GM23338 (cell line): ENCODE measurements around the gene NFKBIA. TPM values are rescaled to one million over a fixed set of nuclear protein-coding genes. Genes with fewer than 3 reads are reported as not detected.

Experiments
- ATAC-seq: fragments of 200-7000 bp; cut with Tn5 transposase; 3 replicates; pipeline ENCODE4 v1.9.1; 2020
- DNase-seq: peaks from one replicate; pipeline ENCODE4 v3.0.0-alpha.2; 2015; ENCODE audit warnings: low spot score
- H2AFZ ChIP-seq: fragments of 200-600 bp; sonication (generic); 2 replicates; pipeline ENCODE4 v1.8.0; 2016; ENCODE audit warnings: antibody characterized with exemption, mild to moderate bottlenecking, moderate library complexity
- H3F3A ChIP-seq: fragments of 200-600 bp; sonication (generic); replicated peaks from 2 replicates; pipeline ENCODE4 v1.8.0; 2017; ENCODE audit warnings: antibody characterized with exemption, mixed run types, low read depth
- H3K27ac ChIP-seq: fragments of 200-600 bp; sonication (generic); 2 replicates; pipeline ENCODE4 v1.6.1; 2016; ENCODE audit warnings: low read depth
- H3K27me3 ChIP-seq: fragments of 200-600 bp; sonication (generic); 2 replicates; pipeline ENCODE4 v1.8.0; 2016; ENCODE audit warnings: mild to moderate bottlenecking, mixed run types, moderate library complexity; ENCODE audit not compliant: insufficient read depth
- H3K36me3 ChIP-seq: fragments of 200-600 bp; sonication (generic); 2 replicates; pipeline ENCODE4 v1.8.0; 2016; ENCODE audit warnings: mild to moderate bottlenecking; ENCODE audit not compliant: insufficient read depth
- H3K4me1 ChIP-seq: fragments of 200-600 bp; sonication (generic); 2 replicates; pipeline ENCODE4 v1.8.0; 2016; ENCODE audit warnings: mild to moderate bottlenecking, moderate library complexity; ENCODE audit not compliant: insufficient read depth
- H3K4me2 ChIP-seq: fragments of 200-600 bp; sonication (generic); 2 replicates; pipeline ENCODE4 v1.7.1; 2017; ENCODE audit warnings: mixed run types
- H3K4me3 ChIP-seq: fragments of 200-600 bp; sonication (generic); 2 replicates; pipeline ENCODE4 v1.6.1; 2016; ENCODE audit warnings: mixed run types
- H3K79me2 ChIP-seq: fragments of 200-600 bp; sonication (generic); replicated peaks from 2 replicates; pipeline ENCODE4 v1.8.0; 2017; ENCODE audit warnings: mild to moderate bottlenecking; ENCODE audit not compliant: insufficient read depth
- H3K9me2 ChIP-seq: fragments of 200-600 bp; sonication (generic); 2 replicates; pipeline ENCODE4 v1.8.0; 2017; ENCODE audit not compliant: insufficient read depth
- H4K20me1 ChIP-seq: fragments of 200-600 bp; sonication (generic); replicated peaks from 2 replicates; pipeline ENCODE4 v1.8.0; 2017; ENCODE audit warnings: mild to moderate bottlenecking; ENCODE audit not compliant: insufficient read depth
- H3K27ac Mint-ChIP-seq: 2 replicates; pipeline ENCODE4 v1.8.0; 2020; ENCODE audit warnings: inconsistent platforms, mild to moderate bottlenecking, moderate library complexity, mixed read lengths
- H3K27me3 Mint-ChIP-seq: 3 replicates; pipeline ENCODE4 v1.8.0; 2022; ENCODE audit warnings: low read depth, mild to moderate bottlenecking, moderate library complexity, mixed read lengths, inconsistent platforms; ENCODE audit not compliant: insufficient read depth, poor library complexity
- H3K36me3 Mint-ChIP-seq: 3 replicates; pipeline ENCODE4 v1.8.0; 2021; ENCODE audit warnings: low read depth, mild to moderate bottlenecking, inconsistent platforms, moderate library complexity, mixed read lengths
- H3K4me1 Mint-ChIP-seq: 3 replicates; pipeline ENCODE4 v1.8.0; 2020; ENCODE audit warnings: mild to moderate bottlenecking, inconsistent platforms, mixed read lengths
- H3K4me3 Mint-ChIP-seq: 3 replicates; pipeline ENCODE4 v1.8.0; 2021; ENCODE audit warnings: moderate library complexity, mild to moderate bottlenecking, inconsistent platforms, mixed read lengths
- H3K9me3 Mint-ChIP-seq: 3 replicates; pipeline ENCODE4 v1.8.0; 2020; ENCODE audit warnings: moderate library complexity, mild to moderate bottlenecking, inconsistent platforms, mixed read lengths
- EZH2 ChIP-seq: fragments of 200-600 bp; sonication (generic); IDR thresholded peaks from one replicate; pipeline ENCODE4 v1.8.0; 2017; ENCODE audit warnings: antibody characterized with exemption, mild to moderate bottlenecking, low read depth; ENCODE audit not compliant: unreplicated experiment
- JUNB ChIP-seq: IDR thresholded peaks from one replicate; pipeline ENCODE4 v1.6.1; 2016; ENCODE audit warnings: antibody characterized with exemption; ENCODE audit not compliant: unreplicated experiment
- NANOG ChIP-seq: IDR thresholded peaks from 2 replicates; pipeline ENCODE4 v1.6.1; 2016; ENCODE audit warnings: antibody characterized with exemption, borderline replicate concordance
- polyA plus RNA-seq: library from polyadenylated mRNA; unstranded; fragments of >200 nt; fragmentation: Nextera tagmentation; extraction: Ambion mirVana; gene quantifications from 2 replicates; pipeline ENCODE4 v1.2.1, GENCODE V29; 2016
- total RNA-seq: library from RNA; depleted of rRNA; stranded (reverse); fragments of >200 nt; shearing (Covaris generic); gene quantifications from 2 replicates; pipeline ENCODE4 v1.2.3, GENCODE V29; 2014
- TF ChIP-seq, protein P1 (sequence below): fragments of 250-450 bp; sonication (Bioruptor Pico); IDR thresholded peaks from 2 replicates; pipeline ENCODE4 v1.5.0; 2020; ENCODE audit warnings: mild to moderate bottlenecking, moderate library complexity
- TF ChIP-seq, protein P2 (sequence below): IDR thresholded peaks from 2 replicates; pipeline ENCODE4 v1.6.1; 2016; ENCODE audit warnings: antibody characterized with exemption

Gene NFKBIA
- total and polyA plus RNA-seq, 2 experiments from 2014 or later = 33.4 to 41.3 TPM

DNA sequence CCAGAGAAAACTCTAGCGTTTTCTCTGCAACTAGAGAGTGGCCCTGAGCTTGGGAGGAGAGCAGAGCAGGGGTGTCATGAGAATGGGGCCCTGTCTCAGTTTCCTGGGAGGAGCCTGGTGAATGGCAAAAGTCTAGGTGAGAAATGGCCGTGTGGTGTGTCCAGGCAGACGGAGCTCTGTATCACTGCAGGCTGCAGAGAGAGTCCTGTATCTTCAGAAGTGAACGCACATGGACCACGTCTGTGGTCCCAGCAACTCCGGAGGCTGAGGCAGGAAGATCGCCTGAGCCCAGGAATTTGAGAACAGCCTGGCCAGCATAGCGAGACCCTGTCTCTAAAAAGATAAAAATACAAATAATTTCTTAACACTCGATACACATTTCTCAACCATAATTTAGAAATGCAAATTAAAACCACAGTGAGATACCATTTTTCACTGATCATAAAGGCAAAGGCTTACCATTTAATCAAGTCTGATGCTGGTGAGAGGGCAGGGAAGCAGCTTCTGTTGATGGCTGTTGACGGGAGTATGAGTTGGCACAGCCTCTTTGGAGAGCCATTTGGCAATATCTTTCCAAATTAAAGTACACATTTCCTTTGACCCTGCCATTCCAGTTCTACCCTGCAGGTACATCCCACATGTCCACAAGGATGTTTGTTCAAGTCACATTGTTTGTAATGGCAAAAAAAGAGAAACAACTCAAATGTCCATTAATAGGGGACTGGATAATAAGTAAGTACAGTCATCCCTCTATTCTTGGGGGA lies 51.0 kb downstream of the NFKBIA start (continued):
- TF ChIP-seq, protein P1, sequence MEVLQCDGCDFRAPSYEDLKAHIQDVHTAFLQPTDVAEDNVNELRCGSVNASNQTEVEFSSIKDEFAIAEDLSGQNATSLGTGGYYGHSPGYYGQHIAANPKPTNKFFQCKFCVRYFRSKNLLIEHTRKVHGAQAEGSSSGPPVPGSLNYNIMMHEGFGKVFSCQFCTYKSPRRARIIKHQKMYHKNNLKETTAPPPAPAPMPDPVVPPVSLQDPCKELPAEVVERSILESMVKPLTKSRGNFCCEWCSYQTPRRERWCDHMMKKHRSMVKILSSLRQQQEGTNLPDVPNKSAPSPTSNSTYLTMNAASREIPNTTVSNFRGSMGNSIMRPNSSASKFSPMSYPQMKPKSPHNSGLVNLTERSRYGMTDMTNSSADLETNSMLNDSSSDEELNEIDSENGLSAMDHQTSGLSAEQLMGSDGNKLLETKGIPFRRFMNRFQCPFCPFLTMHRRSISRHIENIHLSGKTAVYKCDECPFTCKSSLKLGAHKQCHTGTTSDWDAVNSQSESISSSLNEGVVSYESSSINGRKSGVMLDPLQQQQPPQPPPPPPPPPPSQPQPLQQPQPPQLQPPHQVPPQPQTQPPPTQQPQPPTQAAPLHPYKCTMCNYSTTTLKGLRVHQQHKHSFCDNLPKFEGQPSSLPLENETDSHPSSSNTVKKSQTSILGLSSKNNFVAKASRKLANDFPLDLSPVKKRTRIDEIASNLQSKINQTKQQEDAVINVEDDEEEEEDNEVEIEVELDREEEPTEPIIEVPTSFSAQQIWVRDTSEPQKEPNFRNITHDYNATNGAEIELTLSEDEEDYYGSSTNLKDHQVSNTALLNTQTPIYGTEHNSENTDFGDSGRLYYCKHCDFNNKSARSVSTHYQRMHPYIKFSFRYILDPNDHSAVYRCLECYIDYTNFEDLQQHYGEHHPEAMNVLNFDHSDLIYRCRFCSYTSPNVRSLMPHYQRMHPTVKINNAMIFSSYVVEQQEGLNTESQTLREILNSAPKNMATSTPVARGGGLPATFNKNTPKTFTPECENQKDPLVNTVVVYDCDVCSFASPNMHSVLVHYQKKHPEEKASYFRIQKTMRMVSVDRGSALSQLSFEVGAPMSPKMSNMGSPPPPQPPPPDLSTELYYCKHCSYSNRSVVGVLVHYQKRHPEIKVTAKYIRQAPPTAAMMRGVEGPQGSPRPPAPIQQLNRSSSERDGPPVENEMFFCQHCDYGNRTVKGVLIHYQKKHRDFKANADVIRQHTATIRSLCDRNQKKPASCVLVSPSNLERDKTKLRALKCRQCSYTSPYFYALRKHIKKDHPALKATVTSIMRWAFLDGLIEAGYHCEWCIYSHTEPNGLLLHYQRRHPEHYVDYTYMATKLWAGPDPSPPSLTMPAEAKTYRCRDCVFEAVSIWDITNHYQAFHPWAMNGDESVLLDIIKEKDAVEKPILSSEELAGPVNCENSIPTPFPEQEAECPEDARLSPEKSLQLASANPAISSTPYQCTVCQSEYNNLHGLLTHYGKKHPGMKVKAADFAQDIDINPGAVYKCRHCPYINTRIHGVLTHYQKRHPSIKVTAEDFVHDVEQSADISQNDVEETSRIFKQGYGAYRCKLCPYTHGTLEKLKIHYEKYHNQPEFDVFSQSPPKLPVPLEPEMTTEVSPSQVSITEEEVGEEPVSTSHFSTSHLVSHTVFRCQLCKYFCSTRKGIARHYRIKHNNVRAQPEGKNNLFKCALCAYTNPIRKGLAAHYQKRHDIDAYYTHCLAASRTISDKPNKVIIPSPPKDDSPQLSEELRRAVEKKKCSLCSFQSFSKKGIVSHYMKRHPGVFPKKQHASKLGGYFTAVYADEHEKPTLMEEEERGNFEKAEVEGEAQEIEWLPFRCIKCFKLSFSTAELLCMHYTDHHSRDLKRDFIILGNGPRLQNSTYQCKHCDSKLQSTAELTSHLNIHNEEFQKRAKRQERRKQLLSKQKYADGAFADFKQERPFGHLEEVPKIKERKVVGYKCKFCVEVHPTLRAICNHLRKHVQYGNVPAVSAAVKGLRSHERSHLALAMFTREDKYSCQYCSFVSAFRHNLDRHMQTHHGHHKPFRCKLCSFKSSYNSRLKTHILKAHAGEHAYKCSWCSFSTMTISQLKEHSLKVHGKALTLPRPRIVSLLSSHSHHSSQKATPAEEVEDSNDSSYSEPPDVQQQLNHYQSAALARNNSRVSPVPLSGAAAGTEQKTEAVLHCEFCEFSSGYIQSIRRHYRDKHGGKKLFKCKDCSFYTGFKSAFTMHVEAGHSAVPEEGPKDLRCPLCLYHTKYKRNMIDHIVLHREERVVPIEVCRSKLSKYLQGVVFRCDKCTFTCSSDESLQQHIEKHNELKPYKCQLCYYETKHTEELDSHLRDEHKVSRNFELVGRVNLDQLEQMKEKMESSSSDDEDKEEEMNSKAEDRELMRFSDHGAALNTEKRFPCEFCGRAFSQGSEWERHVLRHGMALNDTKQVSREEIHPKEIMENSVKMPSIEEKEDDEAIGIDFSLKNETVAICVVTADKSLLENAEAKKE (CRISPR knock-in tag) = no peak
- TF ChIP-seq, protein P2, sequence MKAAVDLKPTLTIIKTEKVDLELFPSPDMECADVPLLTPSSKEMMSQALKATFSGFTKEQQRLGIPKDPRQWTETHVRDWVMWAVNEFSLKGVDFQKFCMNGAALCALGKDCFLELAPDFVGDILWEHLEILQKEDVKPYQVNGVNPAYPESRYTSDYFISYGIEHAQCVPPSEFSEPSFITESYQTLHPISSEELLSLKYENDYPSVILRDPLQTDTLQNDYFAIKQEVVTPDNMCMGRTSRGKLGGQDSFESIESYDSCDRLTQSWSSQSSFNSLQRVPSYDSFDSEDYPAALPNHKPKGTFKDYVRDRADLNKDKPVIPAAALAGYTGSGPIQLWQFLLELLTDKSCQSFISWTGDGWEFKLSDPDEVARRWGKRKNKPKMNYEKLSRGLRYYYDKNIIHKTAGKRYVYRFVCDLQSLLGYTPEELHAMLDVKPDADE = no peak
- TF ChIP-seq NANOG (no peak), EZH2 (no peak)

DNA sequence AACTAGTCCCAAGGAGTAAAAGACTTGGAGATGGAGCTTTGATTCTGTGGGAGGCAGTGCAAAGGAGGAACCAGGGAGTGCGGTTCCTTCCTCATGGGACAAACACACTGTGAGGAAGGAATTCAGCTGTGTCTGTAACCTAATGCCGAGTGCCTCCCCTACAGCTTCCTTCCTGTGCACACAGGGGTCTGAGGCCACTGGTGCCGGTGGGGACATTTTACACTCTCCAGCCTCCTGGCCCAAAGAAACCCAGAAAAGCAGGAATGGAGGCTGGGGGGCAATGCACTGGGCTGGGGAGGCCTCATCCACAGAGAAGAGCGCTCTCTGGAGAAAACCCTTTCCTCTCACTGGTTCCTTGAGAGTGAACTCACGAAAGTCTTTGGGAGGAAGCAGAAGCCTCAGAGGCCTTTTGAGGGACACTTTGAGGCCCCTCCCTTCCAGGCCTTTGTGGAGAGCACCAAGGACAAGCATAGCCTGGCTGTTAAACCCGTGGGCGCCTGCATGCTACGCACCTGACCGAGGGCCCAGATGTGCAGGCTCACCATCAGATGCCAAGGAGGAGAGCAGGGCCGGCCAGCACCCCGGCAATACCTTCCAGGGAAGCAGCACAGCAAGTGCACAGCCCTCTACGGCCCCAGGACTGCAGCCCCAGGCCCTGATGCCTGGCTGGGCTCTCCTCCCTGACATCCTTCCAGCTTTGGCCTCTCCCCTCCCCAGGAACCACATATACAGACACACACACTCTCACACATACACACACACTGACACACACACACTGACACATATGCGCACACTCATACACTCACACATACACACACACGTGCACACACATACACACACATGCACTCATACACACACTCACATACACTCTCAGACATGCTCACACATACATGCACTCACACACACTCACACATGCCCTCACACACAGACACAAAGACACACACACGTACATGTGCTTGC lies 52.0 kb downstream of the NFKBIA start:
- Histone ChIP-seq H3K79me2 (no peaks in the 10 kb centered on the region), H3K27me3 (no peaks in the 10 kb centered on the region), H2AFZ (peak overlapping the region; percentile 95), H3K4me3 (no peak overlapping the region), H3K36me3 (no peaks in the 10 kb centered on the region), H3F3A (no peaks in the 10 kb centered on the region), H3K27ac (no peak overlapping the region), H3K4me1 (peaks cover 17% of the 10 kb centered on the region), H3K4me2 (no peak overlapping the region), H4K20me1 (no peaks in the 10 kb centered on the region), H3K9me2 (no peaks in the 10 kb centered on the region)
- Mint-ChIP-seq H3K27ac (no peak overlapping the region), H3K36me3 (no peaks in the 10 kb centered on the region), H3K27me3 (peaks cover 3% of the 10 kb centered on the region), H3K4me3 (no peak overlapping the region), H3K9me3 (no peaks in the 10 kb centered on the region; the same call in 2 of the 3 replicates), H3K4me1 (peaks cover 28% of the 10 kb centered on the region)
- TF ChIP-seq, protein P1 (CRISPR knock-in tag) = 0 out of 2 replicates have a peak, but pooled peaks have one; percentile 23
- no peak for TF ChIP-seq JUNB
- ATAC-seq (peak; percentile 53), DNase-seq (no peak)
